OCI-LY7 (cell line): Measurements from ENCODE around the gene WDR5.

Experiments used
- CTCF ChIP-seq: fragments of 200-600 bp; sonication (generic); conservative IDR thresholded peaks from 2 replicates; pipeline ENCODE4 v1.5.1; 2014; ENCODE audit warnings: mild to moderate bottlenecking, antibody characterized with exemption, low read length, moderate library complexity, mixed read lengths
- EZH2phosphoT487 ChIP-seq: fragments of 200-600 bp; sonication (generic); IDR thresholded peaks from 2 replicates; pipeline ENCODE4 v1.6.1; 2018; ENCODE audit warnings: low read depth, borderline replicate concordance, mild to moderate bottlenecking, mixed run types, antibody characterized with exemption, low read length, moderate library complexity, mixed read lengths

DNA sequence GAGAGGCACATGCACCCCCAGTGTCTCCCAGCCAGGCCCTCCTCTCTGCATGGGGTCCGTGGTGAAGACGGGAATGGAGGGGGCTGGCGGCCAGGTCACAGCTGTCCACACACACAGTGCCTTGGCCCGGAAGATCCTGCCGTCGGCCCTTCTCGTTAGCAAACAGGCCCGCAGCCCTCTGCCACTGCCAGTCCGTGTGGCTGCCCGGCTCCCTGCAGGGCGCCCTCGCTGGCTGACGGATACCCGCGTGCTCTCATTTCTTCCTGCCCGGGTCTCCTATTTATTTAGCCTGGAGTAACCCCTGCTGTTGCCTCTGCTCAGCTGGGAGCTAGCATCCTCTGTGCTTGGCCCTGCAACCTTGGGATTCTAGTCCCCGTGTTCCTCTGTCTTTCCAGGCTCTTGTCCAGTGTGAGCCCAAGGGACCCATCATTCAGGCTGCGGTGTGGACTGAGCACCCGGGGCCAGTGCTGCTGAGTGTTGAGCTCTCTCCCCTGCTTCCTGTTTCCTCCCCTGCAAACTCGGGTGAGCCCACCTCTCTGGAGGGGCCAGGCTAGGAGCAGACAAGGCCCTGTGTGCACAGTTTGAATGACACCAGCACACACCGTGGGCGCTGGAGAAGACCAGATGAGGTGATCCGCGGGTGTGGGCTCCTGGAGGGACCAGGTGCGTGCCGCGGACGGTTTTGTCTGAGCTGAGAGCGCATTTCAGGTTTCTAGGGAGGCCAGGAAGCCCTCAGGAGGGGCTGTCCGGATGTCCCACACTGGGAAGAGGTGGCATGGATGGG, 43.1 kb downstream of the WDR5 start:
- TF ChIP-seq EZH2phosphoT487 (no peak), CTCF (no peak)
